Measurements from ENCODE around the gene SHC4. TPM values are rescaled to one million over a fixed set of nuclear protein-coding genes. Genes with fewer than 3 reads are reported as not detected.
A peak's percentile ranks its signal among the peaks of the same experiment; 100 is the strongest.

Gene SHC4, protein sequence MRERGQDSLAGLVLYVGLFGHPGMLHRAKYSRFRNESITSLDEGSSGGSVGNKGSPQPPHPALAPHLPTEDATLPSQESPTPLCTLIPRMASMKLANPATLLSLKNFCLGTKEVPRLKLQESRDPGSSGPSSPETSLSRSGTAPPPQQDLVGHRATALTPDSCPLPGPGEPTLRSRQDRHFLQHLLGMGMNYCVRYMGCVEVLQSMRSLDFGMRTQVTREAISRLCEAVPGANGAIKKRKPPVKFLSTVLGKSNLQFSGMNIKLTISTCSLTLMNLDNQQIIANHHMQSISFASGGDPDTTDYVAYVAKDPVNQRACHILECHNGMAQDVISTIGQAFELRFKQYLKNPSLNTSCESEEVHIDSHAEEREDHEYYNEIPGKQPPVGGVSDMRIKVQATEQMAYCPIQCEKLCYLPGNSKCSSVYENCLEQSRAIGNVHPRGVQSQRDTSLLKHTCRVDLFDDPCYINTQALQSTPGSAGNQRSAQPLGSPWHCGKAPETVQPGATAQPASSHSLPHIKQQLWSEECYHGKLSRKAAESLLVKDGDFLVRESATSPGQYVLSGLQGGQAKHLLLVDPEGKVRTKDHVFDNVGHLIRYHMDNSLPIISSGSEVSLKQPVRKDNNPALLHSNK
- total RNA-seq = 1 to 10 TPM in 1 of 4 donors, under 1 TPM in 2, not detected in 1; 0.14 to 1.0 (median 0.49) TPM
- under 1 TPM; 0.10 to 0.36 (median 0.14) TPM for polyA plus RNA-seq
- long read RNA-seq, donor 1 = 0 reads
- long read RNA-seq, donor 2 = 0 reads

DNA sequence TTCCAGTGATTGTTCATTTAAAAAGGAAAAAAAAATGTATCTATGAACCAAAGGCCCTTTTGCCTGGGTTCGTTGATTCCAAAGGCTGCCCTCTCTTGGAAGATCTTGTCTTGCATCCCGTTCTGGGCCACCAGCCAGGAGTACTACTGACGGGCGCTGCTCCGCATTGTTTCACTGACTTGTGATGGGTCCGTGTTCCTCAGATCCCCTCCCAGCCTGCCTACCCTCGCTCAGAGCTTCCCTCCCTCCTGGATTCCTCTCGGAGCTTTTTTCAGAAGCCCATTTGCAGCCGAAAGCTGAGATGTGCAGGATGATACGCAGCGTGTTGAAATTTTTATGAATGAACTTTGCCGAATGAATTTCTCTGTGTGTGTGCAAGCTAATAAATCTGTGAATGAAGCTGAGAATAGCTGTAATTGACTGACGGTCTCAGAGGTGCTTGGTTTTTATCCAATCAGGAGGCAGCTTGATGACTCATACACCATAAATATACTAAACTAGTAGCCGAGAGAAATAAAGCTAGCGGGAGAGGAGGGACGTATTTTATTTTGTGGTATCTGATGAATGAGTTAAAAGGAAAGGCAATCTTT is at the start of gene SHC4:
Gene SHC4 (minus strand): TSS at position 396 of the 590 bp plus-strand sequence. CDS start 904 bp downstream, outside the sequence.
- WGBS, 3 donors = 0% methylated on average over 16 of the region's 16 CpGs
- Histone ChIP-seq H3K27me3 (ENCODE audit: insufficient read depth in 3 of 3, low read length in 2 of 3) (no peaks in the 10 kb centered on the region), H3K27ac (peak within 1 kb of the TSS; percentile 23), H3K36me3 (ENCODE audit: insufficient read depth in 1 of 2, low read depth in 1 of 2) (no peaks in the 10 kb centered on the region), H3K4me1 (peaks cover 16% of the 10 kb centered on the region), H3K4me3 (peak within 1 kb of the TSS; percentile 75), H3K9me3 (no peaks in the 10 kb centered on the region)
- intact Hi-C loops (cut with DNase I) = loop anchor here (5.0 kb wide), 1 partner anchor 86 kb away; the partner anchor contains the start of gene EID1 (in 2 of the 2)
- ATAC-seq (peak; percentile 73 to 93 (median 84)), DNase-seq (peak; percentile 63 to 78)
- TF ChIP-seq, protein P1, sequence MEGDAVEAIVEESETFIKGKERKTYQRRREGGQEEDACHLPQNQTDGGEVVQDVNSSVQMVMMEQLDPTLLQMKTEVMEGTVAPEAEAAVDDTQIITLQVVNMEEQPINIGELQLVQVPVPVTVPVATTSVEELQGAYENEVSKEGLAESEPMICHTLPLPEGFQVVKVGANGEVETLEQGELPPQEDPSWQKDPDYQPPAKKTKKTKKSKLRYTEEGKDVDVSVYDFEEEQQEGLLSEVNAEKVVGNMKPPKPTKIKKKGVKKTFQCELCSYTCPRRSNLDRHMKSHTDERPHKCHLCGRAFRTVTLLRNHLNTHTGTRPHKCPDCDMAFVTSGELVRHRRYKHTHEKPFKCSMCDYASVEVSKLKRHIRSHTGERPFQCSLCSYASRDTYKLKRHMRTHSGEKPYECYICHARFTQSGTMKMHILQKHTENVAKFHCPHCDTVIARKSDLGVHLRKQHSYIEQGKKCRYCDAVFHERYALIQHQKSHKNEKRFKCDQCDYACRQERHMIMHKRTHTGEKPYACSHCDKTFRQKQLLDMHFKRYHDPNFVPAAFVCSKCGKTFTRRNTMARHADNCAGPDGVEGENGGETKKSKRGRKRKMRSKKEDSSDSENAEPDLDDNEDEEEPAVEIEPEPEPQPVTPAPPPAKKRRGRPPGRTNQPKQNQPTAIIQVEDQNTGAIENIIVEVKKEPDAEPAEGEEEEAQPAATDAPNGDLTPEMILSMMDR (IDR thresholded peaks at IDR 0.05) = no peak

DNA sequence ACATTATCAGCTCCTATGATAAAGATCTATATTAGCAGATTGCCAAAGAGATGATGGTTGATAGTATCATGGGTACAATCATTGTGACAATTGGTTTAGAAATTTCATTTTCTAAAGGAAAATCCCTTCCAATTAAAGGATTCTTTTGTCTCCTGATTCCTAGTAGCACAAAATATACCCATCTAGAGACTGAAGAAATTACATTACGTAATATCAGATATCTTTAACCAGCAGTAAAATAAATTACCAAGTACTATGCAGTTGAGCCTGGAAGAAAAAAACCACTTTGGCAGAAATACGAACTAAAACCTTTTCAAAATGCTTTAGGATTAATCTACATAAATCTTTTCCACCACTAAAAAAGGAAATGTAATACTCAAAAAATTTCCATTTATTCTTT is 35.6 kb upstream of the SHC4 start:
- TF ChIP-seq, protein P1 (IDR thresholded peaks at IDR 0.05) = no peak
- H3K27me3 ChIP-seq (ENCODE audit: insufficient read depth in 3 of 3, low read length in 2 of 3) = no peaks in the 10 kb centered on the region
- no peak for ATAC-seq
- intact Hi-C loops (cut with DNase I) = no loop called here
- no peak for DNase-seq
- 91 to 93% (median 93%) methylated on average over 2 of the region's 2 CpGs for WGBS, 3 donors
- H3K27ac ChIP-seq = no peak overlapping the region
- H3K4me3 ChIP-seq = no peak overlapping the region
- H3K4me1 ChIP-seq = no peaks in the 10 kb centered on the region
- H3K36me3 ChIP-seq (ENCODE audit: insufficient read depth in 1 of 2, low read depth in 1 of 2) = peaks cover 6 to 72% of the 10 kb centered on the region in 2 donors
- no peaks in the 10 kb centered on the region for H3K9me3 ChIP-seq

DNA sequence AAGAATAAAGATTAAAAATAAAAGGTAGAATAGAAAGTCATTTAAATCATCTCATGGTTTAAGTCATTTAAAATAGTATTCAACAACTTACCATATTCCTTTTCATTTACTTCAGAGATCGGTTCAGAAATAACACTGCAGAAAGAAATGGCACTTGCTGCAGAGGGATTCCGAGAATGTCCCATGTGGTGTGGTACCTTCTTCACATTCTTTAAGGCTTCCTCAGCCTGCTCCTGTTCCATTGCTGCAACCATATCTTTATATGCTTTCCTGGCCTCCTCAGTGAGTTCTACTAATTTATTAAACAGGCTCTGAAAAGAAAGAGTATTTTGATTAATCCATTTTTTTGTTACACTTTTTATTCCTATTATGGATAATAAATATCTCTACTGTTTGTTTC is 32.6 kb upstream of the SHC4 start:
- H3K4me1 ChIP-seq = no peaks in the 10 kb centered on the region
- H3K27ac ChIP-seq = no peak overlapping the region
- 81 to 85% (median 83%) methylated on average over 2 of the region's 2 CpGs for WGBS, 3 donors
- DNase-seq (no peak), ATAC-seq (no peak)
- H3K27me3 ChIP-seq (ENCODE audit: insufficient read depth in 3 of 3, low read length in 2 of 3) = no peaks in the 10 kb centered on the region
- H3K36me3 ChIP-seq (ENCODE audit: insufficient read depth in 1 of 2, low read depth in 1 of 2) = peaks cover 6 to 93% of the 10 kb centered on the region in 2 donors
- TF ChIP-seq, protein P1 (IDR thresholded peaks at IDR 0.05) = no peak
- intact Hi-C loops (cut with DNase I) = no loop called here
- no peak overlapping the region for H3K4me3 ChIP-seq
- H3K9me3 ChIP-seq = no peaks in the 10 kb centered on the region

DNA sequence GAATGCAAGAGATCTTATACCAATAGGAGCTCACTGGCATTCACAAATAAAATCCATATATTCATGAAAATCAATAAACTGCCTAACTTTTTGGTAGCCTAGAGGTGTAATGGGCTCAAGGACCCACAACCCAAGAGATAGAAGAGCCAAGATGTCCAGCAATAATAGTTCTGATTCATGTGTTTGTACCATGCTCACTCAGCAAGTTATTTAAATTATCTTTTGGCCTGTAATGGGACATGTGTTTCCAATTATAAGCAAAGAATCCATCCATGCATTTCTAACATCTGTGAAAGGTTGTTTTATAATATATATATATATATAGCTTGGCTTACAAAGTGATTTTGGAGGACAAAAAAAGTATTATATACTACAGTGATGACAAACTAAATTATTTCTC is 29.7 kb upstream of the SHC4 start:
- H3K27me3 ChIP-seq (ENCODE audit: insufficient read depth in 3 of 3, low read length in 2 of 3) = no peaks in the 10 kb centered on the region
- H3K9me3 ChIP-seq = no peaks in the 10 kb centered on the region
- TF ChIP-seq, protein P1 (IDR thresholded peaks at IDR 0.05) = no peak
- H3K4me3 ChIP-seq = no peak overlapping the region
- H3K4me1 ChIP-seq = no peaks in the 10 kb centered on the region
- H3K27ac ChIP-seq = no peak overlapping the region
- ATAC-seq (no peak), DNase-seq (no peak)
- intact Hi-C loops (cut with DNase I) = loop anchor here in 1 of 2 donors (5.0 kb wide), 1 partner anchor 139 kb away; no protein-coding TSS in a partner anchor
- H3K36me3 ChIP-seq (ENCODE audit: insufficient read depth in 1 of 2, low read depth in 1 of 2) = peaks cover 3 to 89% of the 10 kb centered on the region in 2 donors

All from psoas muscle (tissue), 8 donors.